Naive B cell (primary cell): ENCODE data around the gene AGBL5. TPM values are rescaled to one million over a fixed set of nuclear protein-coding genes. Genes with fewer than 3 reads are reported as not detected.

ENCODE experiments used
- ATAC-seq, 2 donors: fragments of 150-1000 bp; cut with Tn5 transposase; 2 replicates each; pipeline ENCODE4 v1.10.0; 2021; ENCODE audit warnings: low read depth in 2 of 2, mild to moderate bottlenecking in 2 of 2, moderate library complexity in 2 of 2
- DNase-seq: peaks from one replicate; pipeline ENCODE4 v3.0.0; 2022
- H3K27ac Mint-ChIP-seq, 6 donors: one replicate each; pipeline ENCODE4 v1.8.0; 2020 to 2022; ENCODE audit warnings: mild to moderate bottlenecking in 6 of 6, mixed read lengths in 6 of 6, moderate library complexity in 5 of 6, inconsistent platforms in 2 of 6
- H3K27me3 Mint-ChIP-seq, 3 donors: one replicate each; pipeline ENCODE4 v1.8.0; 2021 to 2022; ENCODE audit warnings: mixed read lengths in 3 of 3, mild to moderate bottlenecking in 1 of 3
- H3K36me3 Mint-ChIP-seq, 2 donors: one replicate each; pipeline ENCODE4 v1.8.0; 2020 to 2022; ENCODE audit warnings: mixed read lengths in 2 of 2, inconsistent platforms in 1 of 2, mild to moderate bottlenecking in 1 of 2
- H3K4me1 Mint-ChIP-seq, 3 donors: one replicate each; pipeline ENCODE4 v1.8.0; 2020 to 2022; ENCODE audit warnings: mixed read lengths in 3 of 3, inconsistent platforms in 1 of 3, mild to moderate bottlenecking in 1 of 3, moderate library complexity in 1 of 3
- H3K4me3 Mint-ChIP-seq, 8 donors: one replicate each; pipeline ENCODE4 v1.8.0; 2020 to 2022; ENCODE audit warnings: mild to moderate bottlenecking in 8 of 8, mixed read lengths in 8 of 8, moderate library complexity in 8 of 8, inconsistent platforms in 2 of 8
- H3K9me3 Mint-ChIP-seq, 7 donors: one replicate each; pipeline ENCODE4 v1.8.0; 2020 to 2022; ENCODE audit warnings: mixed read lengths in 7 of 7, mild to moderate bottlenecking in 5 of 7, inconsistent platforms in 2 of 7, moderate library complexity in 1 of 7
- polyA plus RNA-seq, 6 donors: library from polyadenylated mRNA; unstranded; fragments of 300-500 nt; fragmentation: Illumina TruSeq; gene quantifications; one replicate each; pipeline ENCODE4 v1.2.3, GENCODE V29; 2021; ENCODE audit warnings: low read depth in 6 of 6

Gene AGBL5
- polyA plus RNA-seq, 6 donors from 2014 or later: 7.8 to 11.6 (median 10.1) TPM

- H3K27ac Mint-ChIP-seq: peak overlapping the region in 1 of 6 donors; percentile 80
- peaks cover 0 to 9% (median 5%) of the 10 kb centered on the region in 3 donors for H3K27me3 Mint-ChIP-seq
- no peak overlapping the region for H3K4me3 Mint-ChIP-seq
- no peaks in the 10 kb centered on the region for H3K9me3 Mint-ChIP-seq
- ATAC-seq (peak in 1 of 2 donors; percentile 58), DNase-seq (no peak)
- H3K4me1 Mint-ChIP-seq: no peaks in the 10 kb centered on the region
- H3K36me3 Mint-ChIP-seq: no peaks in the 10 kb centered on the region
Observed at GRCh38 chr2:27016801-27017325, 34.6 kb upstream of the AGBL5 start.

GRCh38 chr2:27018142-27018541 is 33.3 kb upstream of the AGBL5 start:
- no peak overlapping the region for H3K27ac Mint-ChIP-seq
- H3K36me3 Mint-ChIP-seq: no peaks in the 10 kb centered on the region
- DNase-seq: no peak
- no peaks in the 10 kb centered on the region for H3K4me1 Mint-ChIP-seq
- H3K27me3 Mint-ChIP-seq: no peaks in the 10 kb centered on the region
- ATAC-seq: no peak
- no peaks in the 10 kb centered on the region for H3K9me3 Mint-ChIP-seq
- H3K4me3 Mint-ChIP-seq: no peak overlapping the region

GRCh38 chr2:27019459-27019858 is 32.0 kb upstream of the AGBL5 start:
- no peaks in the 10 kb centered on the region for H3K27me3 Mint-ChIP-seq
- H3K4me1 Mint-ChIP-seq: no peaks in the 10 kb centered on the region
- H3K4me3 Mint-ChIP-seq: no peak overlapping the region
- no peak for DNase-seq
- no peaks in the 10 kb centered on the region for H3K36me3 Mint-ChIP-seq
- no peak overlapping the region for H3K27ac Mint-ChIP-seq
- H3K9me3 Mint-ChIP-seq: no peaks in the 10 kb centered on the region
- no peak for ATAC-seq

GRCh38 chr2:27019931-27020855 is 31.3 kb upstream of the AGBL5 start:
- ATAC-seq (no peak), DNase-seq (no peak)
- H3K27me3 Mint-ChIP-seq: no peaks in the 10 kb centered on the region
- no peaks in the 10 kb centered on the region for H3K9me3 Mint-ChIP-seq
- H3K27ac Mint-ChIP-seq: no peak overlapping the region
- no peaks in the 10 kb centered on the region for H3K4me1 Mint-ChIP-seq
- H3K36me3 Mint-ChIP-seq: no peaks in the 10 kb centered on the region
- no peak overlapping the region for H3K4me3 Mint-ChIP-seq

DNA sequence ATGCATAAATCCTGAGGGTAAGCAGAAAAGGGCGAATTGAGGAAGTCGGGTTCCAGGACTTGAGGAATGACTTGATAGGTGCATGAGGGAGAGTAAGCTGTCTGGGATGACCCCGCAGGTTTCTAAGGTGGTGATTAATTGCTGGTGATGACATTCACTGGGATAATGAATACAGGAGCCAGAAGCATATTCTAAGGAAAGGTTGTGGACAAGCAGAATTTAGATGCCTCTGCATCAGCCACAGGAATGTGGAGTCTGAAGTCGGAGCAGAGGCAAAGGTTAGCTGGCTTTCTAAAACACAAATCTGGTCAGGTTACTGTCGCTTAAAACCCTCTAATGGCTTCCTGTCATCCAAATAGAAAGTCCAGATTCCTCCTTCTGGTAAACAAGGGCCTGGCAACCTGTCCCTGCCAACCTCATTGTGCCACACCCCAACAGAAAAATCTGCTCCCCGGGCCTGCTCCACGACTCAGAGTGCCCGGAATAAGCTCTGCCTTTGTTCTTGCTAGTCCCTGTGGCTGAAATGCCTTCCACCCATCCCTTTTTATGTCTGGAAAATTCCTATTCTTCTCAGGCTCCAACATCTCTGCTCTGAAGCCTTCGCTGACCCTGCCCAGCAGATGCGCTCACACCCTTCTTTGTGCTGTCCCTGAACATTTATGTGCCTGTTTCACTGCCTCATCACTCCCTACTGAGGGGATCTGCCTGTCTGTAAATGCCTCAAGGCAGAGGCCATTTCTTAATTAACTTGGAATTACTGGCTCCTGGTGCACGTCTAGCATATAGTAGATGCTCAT is 30.0 kb upstream of the AGBL5 start:
- Mint-ChIP-seq H3K27me3 (no peaks in the 10 kb centered on the region), H3K4me1 (no peaks in the 10 kb centered on the region), H3K27ac (peak overlapping the region in 1 of 6 donors; percentile 65), H3K4me3 (no peak overlapping the region), H3K36me3 (no peaks in the 10 kb centered on the region), H3K9me3 (no peaks in the 10 kb centered on the region)
- ATAC-seq: no peak
- DNase-seq: no peak

DNA sequence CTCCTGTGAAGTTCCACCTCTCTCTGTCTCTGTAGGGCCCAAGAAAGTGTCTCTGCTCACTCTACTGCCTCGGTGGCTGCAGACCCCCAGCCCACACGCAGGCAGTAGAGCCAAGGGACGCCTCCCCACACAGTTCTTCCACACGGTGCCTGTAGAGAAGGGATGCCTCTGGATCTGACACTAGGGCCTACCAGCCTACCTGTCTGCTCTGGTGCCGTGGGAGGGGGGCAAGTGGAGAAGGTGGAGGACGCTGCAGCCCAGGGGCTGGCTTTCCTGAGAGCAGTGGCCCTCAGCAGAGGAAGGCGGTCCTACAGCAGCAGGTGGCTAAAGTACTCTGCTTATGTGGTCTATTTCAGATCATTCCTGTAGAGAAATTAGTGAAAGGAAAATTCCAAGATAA is 27.7 kb upstream of the AGBL5 start:
- no peaks in the 10 kb centered on the region for H3K36me3 Mint-ChIP-seq
- no peaks in the 10 kb centered on the region for H3K27me3 Mint-ChIP-seq
- ATAC-seq (no peak), DNase-seq (no peak)
- no peak overlapping the region for H3K4me3 Mint-ChIP-seq
- H3K27ac Mint-ChIP-seq: no peak overlapping the region
- no peaks in the 10 kb centered on the region for H3K4me1 Mint-ChIP-seq
- no peaks in the 10 kb centered on the region for H3K9me3 Mint-ChIP-seq

DNA sequence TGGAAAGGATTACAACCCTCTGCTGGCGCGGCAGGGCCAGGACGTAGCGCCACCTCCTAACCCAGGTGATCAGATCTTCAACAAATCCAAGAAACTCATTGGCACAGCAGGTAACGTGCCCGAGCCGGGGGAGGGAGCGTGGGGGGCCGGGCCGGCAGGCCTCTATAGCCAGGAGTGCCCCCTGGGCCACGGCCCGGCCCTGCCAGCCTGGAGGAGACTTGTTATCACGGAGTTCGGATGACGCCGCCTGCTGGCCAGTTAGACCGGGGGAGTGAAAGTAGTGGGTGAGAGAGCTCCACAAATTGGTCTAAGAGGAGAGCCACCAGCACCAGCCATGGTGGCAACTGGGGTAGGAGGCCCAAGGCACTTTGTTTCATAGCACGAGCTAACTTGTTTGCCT is 27.3 kb upstream of the AGBL5 start:
- no peaks in the 10 kb centered on the region for H3K27me3 Mint-ChIP-seq
- no peak overlapping the region for H3K27ac Mint-ChIP-seq
- no peaks in the 10 kb centered on the region for H3K9me3 Mint-ChIP-seq
- no peak overlapping the region for H3K4me3 Mint-ChIP-seq
- H3K36me3 Mint-ChIP-seq: no peaks in the 10 kb centered on the region
- DNase-seq: no peak
- no peaks in the 10 kb centered on the region for H3K4me1 Mint-ChIP-seq
- ATAC-seq: no peak

GRCh38 chr2:27024812-27025211 is 26.7 kb upstream of the AGBL5 start:
- no peaks in the 10 kb centered on the region for H3K27me3 Mint-ChIP-seq
- H3K27ac Mint-ChIP-seq: peak overlapping the region in 2 of 6 donors; percentile 32 to 72
- H3K4me1 Mint-ChIP-seq: peaks cover 0 to 5% (median 0%) of the 10 kb centered on the region in 3 donors
- no peak overlapping the region for H3K4me3 Mint-ChIP-seq
- no peaks in the 10 kb centered on the region for H3K9me3 Mint-ChIP-seq
- no peaks in the 10 kb centered on the region for H3K36me3 Mint-ChIP-seq
- no peak for ATAC-seq
- no peak for DNase-seq

- no peaks in the 10 kb centered on the region for H3K27me3 Mint-ChIP-seq
- H3K4me3 Mint-ChIP-seq: no peak overlapping the region
- H3K9me3 Mint-ChIP-seq: no peaks in the 10 kb centered on the region
- DNase-seq: no peak
- H3K27ac Mint-ChIP-seq: peak overlapping the region in 1 of 6 donors; percentile 52
- no peaks in the 10 kb centered on the region for H3K36me3 Mint-ChIP-seq
- no peak for ATAC-seq
- H3K4me1 Mint-ChIP-seq: peaks cover 0 to 9% (median 2%) of the 10 kb centered on the region in 3 donors
Observed at GRCh38 chr2:27025281-27025800, 26.1 kb upstream of the AGBL5 start.

DNA sequence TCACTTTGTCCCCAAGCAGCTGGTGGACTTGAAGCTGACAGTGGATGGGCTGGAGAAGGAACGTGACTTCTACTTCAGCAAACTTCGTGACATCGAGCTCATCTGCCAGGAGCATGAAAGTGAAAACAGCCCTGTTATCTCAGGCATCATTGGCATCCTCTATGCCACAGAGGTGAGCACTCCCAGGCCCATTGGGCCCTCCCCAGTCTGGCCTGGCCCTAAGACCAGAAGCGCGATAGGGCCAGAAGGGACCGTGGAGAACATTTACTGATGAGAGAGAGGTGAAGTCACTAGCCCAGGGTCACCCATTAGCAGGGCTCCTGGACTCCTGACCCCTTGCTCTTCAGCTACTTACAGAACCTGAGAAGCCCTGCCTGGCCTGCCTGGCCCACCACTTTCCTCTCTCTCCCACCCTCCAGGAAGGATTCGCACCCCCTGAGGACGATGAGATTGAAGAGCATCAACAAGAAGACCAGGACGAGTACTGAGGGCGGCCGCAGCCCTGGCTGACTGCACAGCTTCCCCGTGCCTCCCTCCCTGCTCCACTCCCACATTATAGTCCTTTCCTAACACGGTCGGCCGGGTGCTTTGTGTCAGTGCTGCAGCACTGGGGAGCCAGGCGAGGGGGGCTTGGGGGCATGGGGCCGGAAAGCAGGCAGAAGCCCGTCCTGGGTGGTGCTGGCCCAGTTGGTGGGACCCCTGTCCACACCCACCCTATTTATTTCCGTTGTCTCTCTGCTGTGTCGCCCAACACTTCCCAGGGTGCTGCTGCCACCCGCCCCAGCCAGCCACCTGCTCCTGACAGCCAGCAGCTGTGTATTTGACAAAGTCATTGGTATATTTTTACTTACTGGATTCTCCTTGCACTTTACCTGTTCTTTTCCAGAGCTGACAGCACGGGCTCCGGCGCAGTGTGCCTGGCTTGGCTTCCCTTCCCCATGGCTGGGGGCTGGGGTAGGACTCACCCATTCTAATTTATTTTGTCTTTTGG is 25.3 kb upstream of the AGBL5 start:
- no peaks in the 10 kb centered on the region for H3K27me3 Mint-ChIP-seq
- peaks cover 0 to 14% (median 4%) of the 10 kb centered on the region in 3 donors for H3K4me1 Mint-ChIP-seq
- H3K9me3 Mint-ChIP-seq: no peaks in the 10 kb centered on the region
- DNase-seq (no peak), ATAC-seq (no peak)
- no peak overlapping the region for H3K4me3 Mint-ChIP-seq
- H3K36me3 Mint-ChIP-seq: no peaks in the 10 kb centered on the region
- peak overlapping the region in 2 of 6 donors; percentile 5 to 60 for H3K27ac Mint-ChIP-seq

GRCh38 chr2:27027211-27027651 is 24.2 kb upstream of the AGBL5 start:
- ATAC-seq: no peak
- Mint-ChIP-seq H3K9me3 (no peaks in the 10 kb centered on the region), H3K4me3 (peak overlapping the region in 1 of 8 donors; percentile 39), H3K27ac (no peak overlapping the region), H3K36me3 (no peaks in the 10 kb centered on the region), H3K4me1 (peaks cover 4 to 24% (median 15%) of the 10 kb centered on the region in 3 donors), H3K27me3 (no peaks in the 10 kb centered on the region)
- no peak for DNase-seq

GRCh38 chr2:27029051-27029450 is 22.4 kb upstream of the AGBL5 start:
- Mint-ChIP-seq H3K9me3 (no peaks in the 10 kb centered on the region), H3K27me3 (no peaks in the 10 kb centered on the region), H3K4me3 (peak overlapping the region in 1 of 8 donors; percentile 96), H3K36me3 (no peaks in the 10 kb centered on the region), H3K27ac (peak overlapping the region in 1 of 6 donors; percentile 24), H3K4me1 (peaks cover 13 to 36% (median 30%) of the 10 kb centered on the region in 3 donors)
- DNase-seq (no peak), ATAC-seq (no peak)
